Activated CD4-positive, CD25-positive, alpha-beta regulatory T cell treated with anti-CD3 and anti-CD28 coated beads, Interleukin-2, amount 50 U/mL, for 24 hours (primary cell): ENCODE data around the gene CISD1.
"Not testable (repeated sequence)": the region's sequence is repeated elsewhere in the genome, so short reads cannot be mapped to it uniquely, and the experiment has no call there.

Experiments used
- ATAC-seq, 2 donors: fragments of 150-1000 bp; cut with Tn5 transposase; one replicate each; pipeline ENCODE4 v1.10.0; 2021; ENCODE audit warnings: mild to moderate bottlenecking in 1 of 2, moderate library complexity in 1 of 2

CISD1 gene

DNA sequence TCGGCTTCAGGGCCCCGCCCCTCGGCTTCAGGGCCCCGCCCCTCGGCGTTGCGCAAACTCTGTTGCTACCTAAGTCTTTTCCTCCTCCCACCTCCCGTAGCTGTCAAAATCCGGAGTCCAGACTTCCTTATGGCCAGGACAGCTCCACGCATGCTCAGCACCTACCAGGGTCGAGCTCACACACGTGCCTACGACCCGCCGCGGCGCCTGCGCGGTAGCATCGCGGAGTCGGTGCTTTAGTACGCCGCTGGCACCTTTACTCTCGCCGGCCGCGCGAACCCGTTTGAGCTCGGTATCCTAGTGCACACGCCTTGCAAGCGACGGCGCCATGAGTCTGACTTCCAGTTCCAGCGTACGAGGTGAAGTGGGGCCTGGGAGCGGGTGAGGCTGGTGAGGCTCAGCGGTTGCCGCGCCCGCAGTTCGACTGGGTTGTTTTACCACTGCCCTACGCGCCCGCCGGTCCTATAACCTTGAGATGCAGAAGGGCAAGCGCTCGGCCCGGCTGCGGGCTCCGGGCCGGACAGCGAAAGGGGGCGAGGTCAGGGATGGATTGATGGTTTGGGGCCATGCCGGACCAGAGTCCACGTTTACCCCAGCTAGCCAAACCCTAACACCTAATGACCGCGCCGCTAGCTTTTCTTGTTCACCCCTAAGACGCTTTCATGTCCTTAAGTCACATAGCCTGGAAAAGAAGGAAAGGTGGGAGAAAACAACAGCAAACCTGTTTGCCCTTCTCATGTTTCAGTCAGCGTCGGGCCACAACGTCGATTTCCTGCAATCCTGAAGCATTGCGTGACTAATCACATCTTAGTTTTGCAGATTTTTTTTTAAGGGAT is at the start of gene CISD1:
TSS of gene CISD1 (plus strand) at position 217 of the 836 bp plus-strand sequence. CDS start at position 329, 112 bp downstream.
- peak; percentile 74 for ATAC-seq

- ATAC-seq = no peak
Measured at GRCh38 chr10:58219875-58220274, 49.1 kb upstream of the CISD1 start.

GRCh38 chr10:58220769-58221451 is 48.1 kb upstream of the CISD1 start:
- no peak for ATAC-seq

DNA sequence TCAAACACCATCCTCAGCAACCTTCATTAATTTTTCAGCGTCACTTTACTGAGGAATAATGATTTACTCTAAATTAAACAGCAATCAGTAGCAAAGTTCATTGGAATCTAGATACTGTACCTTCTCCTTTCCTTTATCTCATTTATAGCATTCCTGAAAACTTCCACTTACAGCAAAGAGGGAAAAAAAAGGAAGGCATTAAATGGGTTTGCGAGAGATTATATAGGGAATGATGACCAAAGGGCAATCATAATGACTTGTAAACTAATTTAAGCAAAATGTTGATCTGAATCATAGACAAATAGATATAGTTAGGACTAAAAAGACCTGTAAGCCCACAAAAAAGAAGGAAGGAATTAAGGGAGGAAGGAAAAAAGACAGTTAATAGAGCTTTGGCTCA is 43.3 kb upstream of the CISD1 start:
- no peak for ATAC-seq

GRCh38 chr10:58229856-58230255 is 39.1 kb upstream of the CISD1 start:
- ATAC-seq = not testable (repeated sequence)

- peak; percentile 61 to 81 for ATAC-seq
Measured at GRCh38 chr10:58237014-58237834, 31.7 kb upstream of the CISD1 start.

GRCh38 chr10:58239561-58240169 is 29.3 kb upstream of the CISD1 start:
- no peak for ATAC-seq

DNA sequence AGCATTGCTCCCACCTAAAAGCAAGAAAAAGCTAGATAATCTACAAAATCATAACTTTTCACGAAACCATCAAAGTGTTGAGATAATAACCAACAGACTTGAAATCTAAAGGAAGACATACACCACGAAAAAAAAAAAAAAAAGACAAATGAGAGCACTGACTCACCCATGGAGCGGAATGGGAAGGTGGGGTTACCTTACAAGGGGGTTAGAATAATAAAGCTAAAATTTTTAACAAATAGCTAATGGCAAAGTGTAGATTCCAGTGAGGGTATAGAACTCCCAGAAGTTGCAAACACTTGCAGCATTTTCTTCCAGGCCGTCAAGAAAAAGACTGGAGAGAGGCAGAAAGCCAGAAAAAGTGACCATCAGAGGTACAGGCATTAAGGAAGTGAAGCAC is 28.4 kb upstream of the CISD1 start:
- no peak for ATAC-seq

DNA sequence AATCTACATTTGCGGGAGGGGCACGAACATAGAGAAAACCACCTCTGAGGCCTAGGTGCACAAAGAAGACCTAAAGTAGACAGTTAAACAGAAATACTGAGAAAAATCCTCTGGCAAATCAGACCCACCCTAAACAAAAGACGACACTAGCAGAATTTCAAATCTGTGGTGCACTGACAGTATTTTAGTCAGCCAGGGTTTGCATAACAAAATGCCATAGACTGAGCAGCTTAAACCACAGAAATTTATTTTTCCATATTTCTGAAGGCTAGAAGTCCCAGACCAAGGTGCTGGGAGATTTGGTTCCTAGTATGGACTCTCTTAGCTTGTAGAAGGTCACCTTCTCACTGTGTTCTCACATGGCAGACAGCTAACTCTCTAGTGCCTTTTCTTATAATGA is 27.6 kb upstream of the CISD1 start:
- no peak for ATAC-seq

GRCh38 chr10:58243269-58243668 is 25.7 kb upstream of the CISD1 start:
- no peak for ATAC-seq

GRCh38 chr10:58243801-58244200 is 25.2 kb upstream of the CISD1 start:
- not testable (repeated sequence) for ATAC-seq

- not testable (repeated sequence) for ATAC-seq
Measured at GRCh38 chr10:58244242-58244641, 24.7 kb upstream of the CISD1 start.

GRCh38 chr10:58244666-58245065 is 24.3 kb upstream of the CISD1 start:
- ATAC-seq = not testable (repeated sequence)

GRCh38 chr10:58253184-58253583 is 15.8 kb upstream of the CISD1 start:
- no peak for ATAC-seq

GRCh38 chr10:58254644-58255043 is 14.3 kb upstream of the CISD1 start:
- ATAC-seq = no peak

GRCh38 chr10:58256013-58256780 is 12.8 kb upstream of the CISD1 start:
- not testable (repeated sequence) for ATAC-seq

GRCh38 chr10:58258977-58259692 is 9.8 kb upstream of the CISD1 start:
- no peak for ATAC-seq

DNA sequence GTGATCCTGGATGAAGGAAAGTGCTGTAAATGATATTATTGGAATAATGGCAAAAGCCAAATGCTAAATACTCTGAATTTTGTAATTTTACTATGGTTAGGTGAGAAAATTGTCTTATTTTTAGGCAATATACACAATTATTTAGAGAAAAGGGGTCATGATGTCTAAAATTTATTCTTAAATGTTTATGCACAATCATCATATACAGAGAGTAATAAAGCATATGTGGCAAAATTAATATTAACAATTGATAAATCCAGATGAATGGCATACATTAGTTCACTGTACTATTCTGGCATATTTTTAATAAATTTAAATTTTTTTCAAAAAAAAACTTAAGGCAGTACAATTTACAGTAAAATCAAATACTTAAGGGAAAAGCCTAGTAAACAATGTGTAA is 8.6 kb upstream of the CISD1 start:
- ATAC-seq = no peak

- ATAC-seq = no peak
Measured at GRCh38 chr10:58262766-58263165, 6.2 kb upstream of the CISD1 start.

GRCh38 chr10:58264780-58265179 is 4.2 kb upstream of the CISD1 start:
- ATAC-seq = no peak

- no peak for ATAC-seq
Measured at GRCh38 chr10:58265249-58265648, 3.7 kb upstream of the CISD1 start.
